ENCODE results near the gene PAAF1. TPM values are rescaled to one million over a fixed set of nuclear protein-coding genes. Genes with fewer than 3 reads are reported as not detected.

Gene PAAF1
- total and polyA plus RNA-seq, 2 of the 13 experiments (the other 11 are each of a cell fraction or from before 2014, with no cell fraction given): 13.5 to 28.8 TPM

GRCh38 chr11:73876424-73877310 lies at the start of gene PAAF1, which contains the start of gene COA4 (continued):
- TF ChIP-seq CREB3 (CRISPR knock-in tag; IDR thresholded peaks at IDR 0.05) (no peak), ATF5 (CRISPR knock-in tag; IDR thresholded peaks at IDR 0.05; ENCODE audit: low read depth) (no peak), MATR3 (CRISPR knock-in tag; IDR thresholded peaks at IDR 0.05) (no peak), SMAD1 (CRISPR knock-in tag; IDR thresholded peaks at IDR 0.05; ENCODE audit: borderline replicate concordance, low read depth) (peak; percentile 33; the same call in 1 of the 2 replicates), HINFP (CRISPR knock-in tag; IDR thresholded peaks at IDR 0.05; ENCODE audit: low read depth) (peak; percentile 83), THAP11 (CRISPR knock-in tag; IDR thresholded peaks at IDR 0.05) (peak; percentile 90), TAF15 (IDR thresholded peaks at IDR 0.05; ENCODE audit: low read depth, low read length, poor library complexity, severe bottlenecking) (peak; percentile 77), THYN1 (CRISPR knock-in tag; IDR thresholded peaks at IDR 0.05; ENCODE audit: borderline replicate concordance, low read depth) (no peak), RARG (CRISPR knock-in tag; IDR thresholded peaks at IDR 0.05; ENCODE audit: low read depth) (no peak), MAZ (IDR thresholded peaks at IDR 0.05; ENCODE audit: borderline replicate concordance, low read depth, low read length) (0 out of 2 replicates have a peak, but pooled peaks have one; percentile 52), MAZ (CRISPR knock-in tag; IDR thresholded peaks at IDR 0.05; ENCODE audit: low read depth) (peak; percentile 91), SIX1 (CRISPR knock-in tag; IDR thresholded peaks at IDR 0.05; ENCODE audit: borderline replicate concordance) (no peak; the same call in 1 of the 2 replicates), U2AF2 (IDR thresholded peaks at IDR 0.05; ENCODE audit: low read depth, low read length) (no peak), PHF21A (CRISPR knock-in tag; IDR thresholded peaks at IDR 0.05) (0 out of 2 replicates have a peak, but pooled peaks have one; percentile 37), GTF3A (CRISPR knock-in tag; conservative IDR thresholded peaks at IDR 0.05) (no peak), CSRNP2 (CRISPR knock-in tag; conservative IDR thresholded peaks at IDR 0.05; ENCODE audit: low read depth) (no peak), SOX13 (IDR thresholded peaks at IDR 0.05) (no peak), SOX13 (CRISPR knock-in tag; conservative IDR thresholded peaks at IDR 0.05 in 1 of 2, IDR thresholded peaks at IDR 0.05 in 1 of 2) (peak in 1 of 2 experiments; percentile 32; a peak in 2 of 4 replicates), NFE2L2 (IDR thresholded peaks at IDR 0.05; ENCODE audit: low read length) (no peak), ZBTB3 (CRISPR knock-in tag; IDR thresholded peaks at IDR 0.05; ENCODE audit: borderline replicate concordance, low read depth) (no peak)
